Activated CD4-positive, alpha-beta T cell treated with anti-CD3 and anti-CD28 coated beads, Interleukin-10, Interleukin-2, amounts not matched to agents 100 ng/mL and 50 ng/mL, durations not matched to agents 16 hours and 8 hours (primary cell): ENCODE results near the gene PNLIPRP3.

Experiments
- DNase-seq: peaks from one replicate; pipeline ENCODE4 v3.0.0-alpha.2; 2020

PNLIPRP3 gene

GRCh38 chr10:116511365-116511764 is 83.7 kb downstream of the PNLIPRP3 start:
- no peak for DNase-seq

- DNase-seq: peak; percentile 45
Observed at GRCh38 chr10:116521424-116522290, 94.0 kb downstream of the PNLIPRP3 start.

- no peak for DNase-seq
Observed at GRCh38 chr10:116522803-116523381, 95.2 kb downstream of the PNLIPRP3 start.

GRCh38 chr10:116524736-116525135 is 97.1 kb downstream of the PNLIPRP3 start:
- no peak for DNase-seq

- no peak for DNase-seq
Observed at GRCh38 chr10:116526219-116526618, 98.6 kb downstream of the PNLIPRP3 start.
